ENCODE measurements around the gene RNFT1.
"Not testable (repeated sequence)": the region's sequence is repeated elsewhere in the genome, so short reads cannot be mapped to it uniquely, and the experiment has no call there.

GRCh38 chr17:59920637-59921036 is 43.9 kb downstream of the RNFT1 start:
- not testable (repeated sequence) for TF ChIP-seq CTCF, POLR2A (IDR thresholded peaks at IDR 0.05)
